Trophoblast cell (in vitro differentiated cells and primary cell): ENCODE results near the gene AR.

ENCODE experiments used
- DNase-seq, 2 donors: peaks; one replicate each; pipeline ENCODE4 v3.0.0-alpha.2; 2016
- H2AFZ ChIP-seq: 2 replicates; pipeline ENCODE4 v1.6.1; 2013; ENCODE audit warnings: low read length, moderate library complexity, mild to moderate bottlenecking; ENCODE audit not compliant: insufficient read depth, poor library complexity
- H2AK5ac ChIP-seq: 2 replicates; pipeline ENCODE4 v1.6.1; 2013; ENCODE audit warnings: mild to moderate bottlenecking, low read length
- H2BK120ac ChIP-seq: 2 replicates; pipeline ENCODE4 v1.6.1; 2013; ENCODE audit warnings: low read length, mild to moderate bottlenecking, moderate library complexity; ENCODE audit not compliant: insufficient read depth, poor library complexity
- H2BK12ac ChIP-seq: 2 replicates; pipeline ENCODE4 v1.6.1; 2013; ENCODE audit warnings: mild to moderate bottlenecking, low read length, moderate library complexity
- H2BK5ac ChIP-seq: 2 replicates; pipeline ENCODE4 v1.6.1; 2013; ENCODE audit warnings: low read length, low read depth, moderate library complexity, mild to moderate bottlenecking; ENCODE audit not compliant: poor library complexity
- H3K14ac ChIP-seq: 2 replicates; pipeline ENCODE4 v1.6.1; 2013; ENCODE audit warnings: mild to moderate bottlenecking, low read length
- H3K18ac ChIP-seq: 2 replicates; pipeline ENCODE4 v1.6.1; 2013; ENCODE audit warnings: mild to moderate bottlenecking, low read length
- H3K23ac ChIP-seq: 2 replicates; pipeline ENCODE4 v1.6.1; 2013; ENCODE audit warnings: low read length
- H3K27ac ChIP-seq: 2 replicates; pipeline ENCODE4 v1.5.1; 2013; ENCODE audit warnings: low read depth, mild to moderate bottlenecking, inconsistent platforms, low read length, moderate library complexity
- H3K27me3 ChIP-seq: 2 replicates; pipeline ENCODE4 v1.6.1; 2013; ENCODE audit warnings: inconsistent platforms, mild to moderate bottlenecking, low read length, moderate library complexity; ENCODE audit not compliant: insufficient read depth
- H3K36me3 ChIP-seq, 2 experiments: 1 replicate in 1 of 2; 2 replicates in 1 of 2; pipeline ENCODE4 v1.6.1; 2013; ENCODE audit warnings: low read length in 2 of 2, mild to moderate bottlenecking in 2 of 2, moderate library complexity in 1 of 2; ENCODE audit not compliant: insufficient read depth in 2 of 2, control insufficient read depth in 1 of 2
- H3K4ac ChIP-seq: 2 replicates; pipeline ENCODE4 v1.6.1; 2013; ENCODE audit warnings: low read depth, mild to moderate bottlenecking, low read length, moderate library complexity
- H3K4me1 ChIP-seq, 2 experiments: 1 replicate in 1 of 2; 2 replicates in 1 of 2; pipeline ENCODE4 v1.6.1; 2013; ENCODE audit warnings: low read length in 2 of 2, mild to moderate bottlenecking in 2 of 2, moderate library complexity in 1 of 2; ENCODE audit not compliant: insufficient read depth in 2 of 2, control insufficient read depth in 1 of 2
- H3K4me2 ChIP-seq: 2 replicates; pipeline ENCODE4 v1.6.1; 2013; ENCODE audit warnings: inconsistent platforms, mild to moderate bottlenecking, low read length, moderate library complexity
- H3K4me3 ChIP-seq: 2 replicates; pipeline ENCODE4 v1.5.1; 2013; ENCODE audit warnings: mild to moderate bottlenecking, low read depth, low read length, inconsistent platforms
- H3K79me1 ChIP-seq: one replicate; pipeline ENCODE4 v1.6.1; 2013; ENCODE audit warnings: low read length
- H3K79me2 ChIP-seq: 2 replicates; pipeline ENCODE4 v1.6.1; 2013; ENCODE audit warnings: low read length, mild to moderate bottlenecking; ENCODE audit not compliant: control insufficient read depth, insufficient read depth, poor library complexity
- H3K9ac ChIP-seq: 2 replicates; pipeline ENCODE4 v1.6.1; 2013; ENCODE audit warnings: mild to moderate bottlenecking, low read length
- H3K9me3 ChIP-seq: 2 replicates; pipeline ENCODE4 v1.6.1; 2013; ENCODE audit warnings: low read depth, mild to moderate bottlenecking, control low read depth, inconsistent platforms, low read length; ENCODE audit not compliant: insufficient read depth
- H4K12ac ChIP-seq: 2 replicates; pipeline ENCODE4 v1.6.1; 2013; ENCODE audit warnings: low read depth, mild to moderate bottlenecking, low read length, moderate library complexity
- H4K8ac ChIP-seq: 2 replicates; pipeline ENCODE4 v1.6.1; 2013; ENCODE audit warnings: low read depth, mild to moderate bottlenecking, low read length, moderate library complexity
- H4K91ac ChIP-seq: one replicate; pipeline ENCODE4 v1.6.1; 2013; ENCODE audit warnings: low read depth, mild to moderate bottlenecking, low read length, moderate library complexity
- WGBS: extraction: QIAGEN DNeasy Blood & Tissue Kit; methylation state at CpG from one replicate; pipeline ENCODE4 v1.1.7; 2013; ENCODE audit warnings: missing lambda C conversion rate; ENCODE audit not compliant: insufficient read length, insufficient coverage; ENCODE audit errors: extremely low coverage; 5-methylcytosine and 5-hydroxymethylcytosine counted together

AR gene

DNA sequence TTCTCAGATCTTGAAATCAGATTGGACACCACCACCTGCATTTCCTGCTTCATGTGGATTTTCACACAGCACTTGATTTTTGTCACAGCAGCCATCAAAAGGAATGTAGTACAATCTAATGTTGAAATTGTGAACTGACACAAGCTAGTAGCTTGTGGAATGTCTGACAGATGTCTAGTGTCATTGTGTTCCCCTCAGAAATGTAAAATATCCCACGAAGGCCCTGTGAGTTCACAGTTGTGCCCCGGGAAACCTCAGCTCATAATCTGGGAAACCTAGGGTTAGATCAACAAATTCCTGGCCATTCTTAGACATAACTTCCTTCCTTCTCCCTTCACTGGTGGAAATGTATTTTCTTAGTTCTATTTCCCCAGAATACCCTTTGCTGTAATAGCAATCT lies 205.7 kb downstream of the AR start:
- no peak overlapping the region for H4K8ac ChIP-seq

DNA sequence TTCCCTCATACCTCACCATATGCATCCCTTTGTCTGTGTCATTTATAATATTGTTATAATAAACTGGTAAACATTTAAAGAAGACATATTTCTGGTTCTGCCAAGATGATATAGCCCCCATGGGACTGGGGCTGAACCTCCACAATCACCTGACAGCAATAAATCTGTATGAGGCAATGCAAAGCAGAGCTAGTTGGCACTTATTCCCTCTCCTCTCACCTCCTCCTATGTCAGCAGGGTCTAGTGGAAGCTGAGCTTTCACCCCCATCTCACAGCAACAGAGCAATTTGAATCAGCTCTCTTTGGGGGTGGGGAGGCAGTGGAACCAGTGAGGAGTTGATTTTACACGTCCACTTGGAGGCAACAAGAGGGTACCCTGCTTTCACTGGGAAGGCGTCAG lies 206.9 kb downstream of the AR start:
- Histone ChIP-seq H3K4me1 (no peaks in the 10 kb centered on the region), H3K36me3 (no peaks in the 10 kb centered on the region), H3K79me1 (no peaks in the 10 kb centered on the region), H3K23ac (no peak overlapping the region), H2AK5ac (no peak overlapping the region), H2AFZ (no peak overlapping the region), H2BK5ac (no peak overlapping the region), H3K9me3 (no peaks in the 10 kb centered on the region), H3K4me2 (no peak overlapping the region), H3K27ac (no peak overlapping the region), H3K27me3 (no peaks in the 10 kb centered on the region), H2BK12ac (no peak overlapping the region), H3K9ac (no peak overlapping the region), H4K8ac (no peak overlapping the region), H3K4ac (no peak overlapping the region), H4K91ac (no peak overlapping the region), H3K14ac (no peak overlapping the region), H4K12ac (no peak overlapping the region), H2BK120ac (no peak overlapping the region), H3K18ac (no peak overlapping the region), H3K4me3 (no peak overlapping the region), H3K79me2 (no peaks in the 10 kb centered on the region)
- no peak for DNase-seq
- WGBS, result no CpG with 5 or more reads among the region's 2 CpGs

More for the DNA sequence above, 205.7 kb downstream of the AR start:
- WGBS, result no CpG with 5 or more reads among the region's 2 CpGs
- Histone ChIP-seq H2AFZ (no peak overlapping the region), H3K9me3 (no peaks in the 10 kb centered on the region), H2BK120ac (no peak overlapping the region), H4K12ac (no peak overlapping the region), H2AK5ac (no peak overlapping the region), H3K9ac (no peak overlapping the region), H3K4me1 (no peaks in the 10 kb centered on the region), H3K23ac (no peak overlapping the region), H2BK5ac (no peak overlapping the region), H3K18ac (no peak overlapping the region), H4K91ac (no peak overlapping the region), H3K4ac (no peak overlapping the region), H3K27ac (no peak overlapping the region), H3K4me3 (no peak overlapping the region), H2BK12ac (no peak overlapping the region), H3K14ac (no peak overlapping the region), H3K79me1 (no peaks in the 10 kb centered on the region), H3K79me2 (no peaks in the 10 kb centered on the region), H3K27me3 (no peaks in the 10 kb centered on the region), H3K36me3 (no peaks in the 10 kb centered on the region), H3K4me2 (no peak overlapping the region)
- no peak for DNase-seq

GRCh38 chrX:67759018-67759417 lies 215.2 kb downstream of the AR start:
- Histone ChIP-seq H3K36me3 (no peaks in the 10 kb centered on the region), H2AFZ (no peak overlapping the region)
- no CpG with 5 or more reads among the region's 1 CpG for WGBS

GRCh38 chrX:67777148-67777547 lies 233.3 kb downstream of the AR start:
- DNase-seq, result no peak
- H3K23ac ChIP-seq, result no peak overlapping the region
- no peak overlapping the region for H2AK5ac ChIP-seq
- no peak overlapping the region for H2BK120ac ChIP-seq
- no peaks in the 10 kb centered on the region for H3K79me2 ChIP-seq
- no peak overlapping the region for H3K4me3 ChIP-seq
- H3K27me3 ChIP-seq, result no peaks in the 10 kb centered on the region
- H3K79me1 ChIP-seq, result no peaks in the 10 kb centered on the region
- no peak overlapping the region for H3K4me2 ChIP-seq
- H3K9ac ChIP-seq, result no peak overlapping the region
- H3K27ac ChIP-seq, result no peak overlapping the region
- H4K8ac ChIP-seq, result no peak overlapping the region
- no peak overlapping the region for H3K4ac ChIP-seq
- H2BK5ac ChIP-seq, result no peak overlapping the region
- no peak overlapping the region for H2AFZ ChIP-seq
- no peak overlapping the region for H3K14ac ChIP-seq
- no peak overlapping the region for H4K12ac ChIP-seq
- no peak overlapping the region for H2BK12ac ChIP-seq
- no peak overlapping the region for H3K18ac ChIP-seq
- H3K36me3 ChIP-seq, result no peaks in the 10 kb centered on the region
- H3K4me1 ChIP-seq, result no peaks in the 10 kb centered on the region
- H3K9me3 ChIP-seq, result no peaks in the 10 kb centered on the region
- no peak overlapping the region for H4K91ac ChIP-seq

More at GRCh38 chrX:67759018-67759417, 215.2 kb downstream of the AR start:
- Histone ChIP-seq H3K4ac (no peak overlapping the region), H2BK12ac (no peak overlapping the region), H3K79me2 (no peaks in the 10 kb centered on the region), H3K23ac (no peak overlapping the region), H2BK120ac (no peak overlapping the region), H4K91ac (no peak overlapping the region), H3K27ac (no peak overlapping the region), H4K8ac (no peak overlapping the region), H3K9ac (no peak overlapping the region), H3K4me1 (no peaks in the 10 kb centered on the region), H3K14ac (no peak overlapping the region), H2BK5ac (no peak overlapping the region), H4K12ac (no peak overlapping the region), H3K18ac (no peak overlapping the region), H3K4me3 (no peak overlapping the region), H3K79me1 (no peaks in the 10 kb centered on the region), H3K4me2 (no peak overlapping the region), H3K9me3 (no peaks in the 10 kb centered on the region), H2AK5ac (no peak overlapping the region), H3K27me3 (no peaks in the 10 kb centered on the region)
- no peak for DNase-seq
